ENCODE results near the gene PTPN12.
A peak's percentile ranks its signal among the peaks of the same experiment; 100 is the strongest.
"Not testable (repeated sequence)": the region's sequence is repeated elsewhere in the genome, so short reads cannot be mapped to it uniquely, and the experiment has no call there.

PTPN12 gene

GRCh38 chr7:77631820-77632219 lies 94.7 kb downstream of the PTPN12 start:
- TF ChIP-seq CTCF (IDR thresholded peaks at IDR 0.05; ENCODE audit: low read depth, low read length) (no peak), MAX (IDR thresholded peaks at IDR 0.05; ENCODE audit: low read depth, low read length) (no peak), MYC (IDR thresholded peaks at IDR 0.05; ENCODE audit: low read depth, low read length) (no peak)
- H3K4me3 ChIP-seq (ENCODE audit: low read depth, low read length): no peak overlapping the region
- peak; percentile 16 for DNase-seq (ENCODE audit: low read depth)

GRCh38 chr7:77644774-77645173 lies 107.7 kb downstream of the PTPN12 start:
- TF ChIP-seq MYC (IDR thresholded peaks at IDR 0.05; ENCODE audit: low read depth, low read length) (no peak), POLR2A (IDR thresholded peaks at IDR 0.05; ENCODE audit: extremely low read depth, insufficient read length) (no peak), MAX (IDR thresholded peaks at IDR 0.05; ENCODE audit: low read depth, low read length) (no peak), CTCF (IDR thresholded peaks at IDR 0.05; ENCODE audit: low read depth, low read length) (no peak)
- no peak for DNase-seq (ENCODE audit: low read depth)

GRCh38 chr7:77648742-77649338 lies 111.7 kb downstream of the PTPN12 start:
- no peak for DNase-seq (ENCODE audit: low read depth)
- no peak overlapping the region for H3K4me3 ChIP-seq (ENCODE audit: low read depth, low read length)
- TF ChIP-seq MAX (IDR thresholded peaks at IDR 0.05; ENCODE audit: low read depth, low read length): no peak
- no peak for TF ChIP-seq CTCF (IDR thresholded peaks at IDR 0.05; ENCODE audit: low read depth, low read length)
- no peak for TF ChIP-seq POLR2A (IDR thresholded peaks at IDR 0.05; ENCODE audit: extremely low read depth, insufficient read length)
- TF ChIP-seq MYC (IDR thresholded peaks at IDR 0.05; ENCODE audit: low read depth, low read length): no peak

More at GRCh38 chr7:77644774-77645173, 107.7 kb downstream of the PTPN12 start:
- no peak overlapping the region for H3K4me3 ChIP-seq (ENCODE audit: low read depth, low read length)

GRCh38 chr7:77649716-77650349 lies 112.7 kb downstream of the PTPN12 start:
- no peak overlapping the region for H3K4me3 ChIP-seq (ENCODE audit: low read depth, low read length)
- no peak for DNase-seq (ENCODE audit: low read depth)
- TF ChIP-seq MYC (IDR thresholded peaks at IDR 0.05; ENCODE audit: low read depth, low read length) (no peak), POLR2A (IDR thresholded peaks at IDR 0.05; ENCODE audit: extremely low read depth, insufficient read length) (no peak), CTCF (IDR thresholded peaks at IDR 0.05; ENCODE audit: low read depth, low read length) (no peak), MAX (IDR thresholded peaks at IDR 0.05; ENCODE audit: low read depth, low read length) (no peak)

GRCh38 chr7:77651575-77652162 lies 114.6 kb downstream of the PTPN12 start:
- TF ChIP-seq CTCF (IDR thresholded peaks at IDR 0.05; ENCODE audit: low read depth, low read length): peak; percentile 72
- no peak for TF ChIP-seq POLR2A (IDR thresholded peaks at IDR 0.05; ENCODE audit: extremely low read depth, insufficient read length)
- H3K4me3 ChIP-seq (ENCODE audit: low read depth, low read length): no peak overlapping the region
- DNase-seq (ENCODE audit: low read depth): peak; percentile 72

GRCh38 chr7:77652826-77653225 lies 115.7 kb downstream of the PTPN12 start:
- not testable (repeated sequence) for H3K4me3 ChIP-seq (ENCODE audit: low read depth, low read length); DNase-seq (ENCODE audit: low read depth)

Measured in NB4 (cell line).